GM18517 (cell line): ENCODE data around the gene FCHSD2.
"Not testable (repeated sequence)": the region's sequence is repeated elsewhere in the genome, so short reads cannot be mapped to it uniquely, and the experiment has no call there.

Source experiments
- ATAC-seq: cut with Tn5 transposase; IDR thresholded peaks from one replicate; pipeline ENCODE4 v1.9.1; 2021; ENCODE audit warnings: mild to moderate bottlenecking, moderate library complexity; ENCODE audit not compliant: unreplicated experiment

FCHSD2 gene

DNA sequence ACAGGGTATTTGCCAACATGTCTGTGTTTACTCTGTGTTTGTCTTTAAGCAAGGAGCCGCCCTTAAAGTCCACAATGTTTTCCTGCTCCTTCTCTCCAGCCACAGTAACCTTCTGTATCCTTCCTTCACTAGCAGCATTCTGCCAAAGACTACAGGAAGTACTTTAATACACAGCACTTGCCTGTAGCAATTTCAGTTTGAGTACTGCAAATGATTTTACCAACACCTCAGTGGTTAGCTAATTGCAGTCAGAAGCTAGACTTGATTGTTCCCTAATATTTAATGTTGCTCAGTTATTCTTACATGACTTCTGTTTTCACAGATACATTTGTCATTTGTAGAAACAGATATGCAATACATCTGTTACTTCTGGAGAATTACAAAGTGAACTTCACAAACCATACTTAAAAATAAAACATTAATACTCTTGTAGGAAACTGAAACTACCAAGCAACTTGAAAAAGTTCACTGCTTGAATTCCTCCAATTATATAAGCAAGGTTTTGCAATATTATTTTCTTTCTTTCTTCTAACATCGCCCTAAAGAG lies 69.1 kb downstream of the FCHSD2 start:
- ATAC-seq, result peak; percentile 60

DNA sequence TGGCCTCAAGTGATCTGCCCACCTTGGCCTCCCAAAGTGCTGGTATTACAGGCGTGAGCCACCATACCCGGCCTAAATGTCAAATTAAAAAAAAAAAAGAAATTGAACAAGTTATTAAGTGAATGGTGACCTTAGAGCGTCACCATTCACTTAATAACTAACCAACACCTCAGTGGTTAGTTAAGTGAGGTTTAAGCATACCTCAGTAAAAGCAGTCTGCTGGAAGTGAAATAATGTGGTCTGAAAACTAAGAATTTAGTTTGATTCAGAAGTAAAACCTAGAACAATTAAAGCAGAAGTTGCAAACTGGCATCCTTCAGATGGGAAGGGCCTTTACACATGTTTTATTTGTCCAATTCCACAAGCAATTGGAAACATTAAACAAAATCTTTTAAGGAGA lies 71.5 kb downstream of the FCHSD2 start:
- ATAC-seq, result no peak

DNA sequence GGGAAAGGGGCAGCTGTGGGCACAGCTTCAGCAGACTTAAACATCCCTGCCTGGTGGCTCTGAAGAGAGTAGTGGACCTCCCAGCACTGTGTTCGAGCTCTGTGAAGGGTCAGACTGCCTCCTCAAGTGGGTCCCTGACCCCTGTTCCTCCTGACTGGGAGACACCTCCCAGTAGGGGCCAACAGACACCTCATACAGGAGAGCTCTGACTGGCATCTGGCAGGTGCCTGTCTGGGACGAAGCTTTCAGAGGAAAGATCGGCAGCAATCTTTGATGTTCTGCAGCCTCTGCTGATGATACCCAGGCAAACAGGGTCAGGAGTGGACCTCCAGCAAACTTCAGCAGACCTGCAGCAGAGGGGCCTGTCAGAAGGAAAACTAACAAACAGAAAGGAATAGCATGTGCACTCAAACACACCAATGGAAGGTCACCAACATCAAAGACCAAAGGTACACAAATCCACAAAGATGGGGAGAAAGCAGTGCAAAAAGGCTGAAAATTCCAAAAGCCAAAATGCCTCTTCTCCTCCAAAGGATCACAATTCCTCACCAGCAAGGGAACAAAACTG lies 80.2 kb downstream of the FCHSD2 start:
- ATAC-seq, result not testable (repeated sequence)

DNA sequence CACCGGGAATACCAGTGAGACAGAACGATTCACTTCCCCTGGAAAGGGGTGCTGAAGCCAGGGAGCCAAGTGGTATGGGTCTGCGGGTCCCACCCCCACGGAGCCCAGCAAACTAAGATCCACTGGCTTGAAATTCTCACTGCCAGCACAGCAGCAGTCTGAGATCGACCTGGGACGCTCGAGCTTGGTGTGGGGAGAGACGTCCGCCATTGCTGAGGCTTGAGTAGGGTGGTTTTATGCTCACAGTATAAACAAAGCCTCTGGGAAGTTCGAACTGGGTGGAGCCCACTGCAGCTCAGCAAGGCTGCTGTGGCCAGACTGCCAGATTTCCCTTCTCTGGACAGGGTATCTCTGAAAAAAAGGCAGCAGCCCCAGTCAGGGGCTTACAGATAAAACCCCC lies 80.7 kb downstream of the FCHSD2 start:
- not testable (repeated sequence) for ATAC-seq

DNA sequence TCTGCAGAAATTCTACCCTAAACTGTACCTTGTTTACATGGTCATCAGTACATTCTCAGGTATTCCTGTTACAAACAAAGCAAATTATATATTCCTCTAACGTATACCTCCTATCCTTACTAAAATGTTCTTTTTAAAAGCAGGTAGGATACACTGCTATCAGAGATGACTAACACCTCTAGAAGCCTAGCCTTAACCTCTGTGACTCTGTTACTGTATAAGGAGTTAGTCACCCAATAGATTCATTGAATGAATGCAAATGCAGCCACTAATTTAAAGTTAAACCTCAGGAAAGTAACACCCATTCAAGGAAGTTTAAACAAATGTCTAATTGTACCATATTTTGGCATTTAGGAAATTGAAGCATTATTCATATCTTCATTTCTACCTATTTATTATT lies 82.2 kb downstream of the FCHSD2 start:
- ATAC-seq, result no peak

DNA sequence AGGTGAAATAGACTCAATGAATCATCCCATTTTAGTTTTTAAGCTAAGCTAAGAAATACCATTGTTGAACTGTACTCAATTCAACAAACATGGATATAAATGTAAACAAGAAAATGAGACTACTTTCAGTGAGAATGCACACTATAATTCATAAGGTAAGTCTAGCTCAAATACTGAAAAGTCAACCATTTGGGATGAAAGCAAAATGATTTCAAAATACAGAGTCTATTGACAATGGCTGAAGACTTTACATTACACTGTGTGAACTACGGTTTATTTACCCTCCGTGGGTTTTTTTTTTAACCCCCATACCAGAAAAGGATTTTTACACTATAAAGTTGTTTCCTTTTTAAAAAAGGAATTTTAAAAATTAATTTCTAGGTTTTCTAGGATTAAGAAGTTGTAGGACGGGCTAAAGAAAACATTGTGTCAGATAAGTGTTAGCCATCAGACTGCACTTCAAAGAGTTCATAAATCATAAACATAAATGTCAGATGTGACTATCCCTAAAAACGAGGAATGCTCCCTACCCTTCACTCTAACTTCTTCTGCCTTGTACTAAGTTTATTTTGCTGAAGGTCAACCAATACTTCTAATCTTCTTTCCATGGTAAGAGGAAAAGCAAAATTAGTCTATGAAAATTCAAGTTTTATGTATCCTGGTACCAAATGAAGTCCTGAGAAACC lies 83.0 kb downstream of the FCHSD2 start:
- no peak for ATAC-seq

DNA sequence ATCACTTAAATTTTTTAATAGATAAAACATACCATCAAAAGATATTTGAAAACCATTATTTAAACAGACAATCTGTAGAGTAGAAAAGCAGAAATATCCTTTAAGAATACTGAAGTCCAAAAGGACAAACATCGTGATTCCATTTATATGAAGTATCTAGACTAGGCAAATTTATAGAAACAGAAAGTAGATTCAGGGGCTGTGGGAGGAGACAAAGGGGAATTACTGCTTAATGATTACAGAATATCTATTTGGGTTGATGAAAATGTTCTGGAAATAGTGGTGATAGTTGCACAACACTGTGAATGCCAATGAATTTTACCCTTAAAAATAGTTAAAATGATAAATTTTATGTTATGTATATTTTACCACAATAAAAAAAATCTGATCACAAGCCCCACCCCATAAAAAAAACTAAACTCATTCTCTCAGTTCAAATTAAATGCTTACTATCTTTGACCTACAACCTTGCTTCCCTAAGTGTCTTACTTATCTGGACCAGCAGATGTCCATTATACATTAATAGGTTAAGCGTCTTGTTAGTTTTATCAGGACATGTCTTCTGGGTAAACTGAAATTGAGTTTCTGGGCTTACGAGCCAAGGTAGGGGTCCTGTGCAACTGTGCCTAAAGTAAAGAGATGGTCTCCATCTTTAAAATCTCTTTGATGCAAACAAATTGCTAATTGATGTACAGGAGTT lies 86.3 kb downstream of the FCHSD2 start:
- ATAC-seq, result no peak

DNA sequence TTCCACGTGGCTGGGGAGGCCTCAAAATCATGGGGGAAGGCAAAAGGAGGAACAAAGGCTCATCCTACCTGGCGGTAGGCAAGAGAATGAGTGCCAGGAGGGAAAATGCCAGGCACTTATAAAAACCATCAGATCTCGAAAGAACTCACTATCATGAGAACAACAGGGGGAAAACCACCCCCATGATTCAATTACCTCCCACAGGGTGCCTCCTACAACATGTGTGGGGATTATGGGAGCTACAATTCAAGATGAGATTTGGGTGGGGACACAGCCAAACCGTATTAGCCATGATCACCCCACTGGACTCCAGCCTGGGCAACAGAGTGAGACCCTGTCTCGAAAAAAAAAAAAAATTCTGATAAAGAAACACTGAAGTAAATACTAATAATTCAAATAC lies 87.1 kb downstream of the FCHSD2 start:
- no peak for ATAC-seq

DNA sequence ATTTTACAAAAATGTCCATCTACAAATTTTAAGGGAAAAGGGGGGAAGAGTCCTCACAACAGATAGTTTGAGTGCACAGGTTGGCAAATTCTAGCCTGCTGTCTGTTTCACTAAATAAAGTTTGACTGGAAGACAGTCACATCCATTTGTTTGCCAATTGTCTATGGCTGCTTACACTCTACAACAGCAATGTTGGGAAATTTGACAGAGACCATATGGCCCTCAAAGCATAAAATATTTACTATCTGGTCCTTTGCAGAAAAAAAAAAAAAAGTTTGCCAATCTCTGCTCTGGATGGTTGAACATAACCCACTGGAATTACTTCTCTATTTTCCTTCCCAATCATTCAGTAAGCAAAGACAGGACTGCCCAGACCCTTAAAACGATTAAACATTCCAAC lies 88.2 kb downstream of the FCHSD2 start:
- ATAC-seq, result no peak

DNA sequence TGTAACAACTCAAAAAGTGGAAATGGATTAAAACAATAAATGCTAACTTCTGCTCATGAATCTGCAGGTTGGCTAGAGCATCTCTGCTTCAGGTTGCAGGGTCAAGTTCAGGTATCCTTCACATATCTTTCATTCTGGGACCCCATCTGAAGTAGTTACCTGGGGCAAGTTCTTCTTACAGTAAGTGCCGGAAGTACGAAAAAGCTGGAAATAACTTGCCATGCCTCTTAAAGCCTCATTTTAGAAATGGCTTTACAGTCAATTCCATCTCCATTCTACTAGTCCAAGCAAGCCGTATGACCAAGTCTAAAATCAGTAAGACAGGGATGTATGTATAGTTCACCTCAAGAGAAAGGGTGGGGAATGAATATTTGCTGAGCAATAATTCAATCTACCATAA lies 93.7 kb downstream of the FCHSD2 start:
- ATAC-seq, result peak; percentile 1

DNA sequence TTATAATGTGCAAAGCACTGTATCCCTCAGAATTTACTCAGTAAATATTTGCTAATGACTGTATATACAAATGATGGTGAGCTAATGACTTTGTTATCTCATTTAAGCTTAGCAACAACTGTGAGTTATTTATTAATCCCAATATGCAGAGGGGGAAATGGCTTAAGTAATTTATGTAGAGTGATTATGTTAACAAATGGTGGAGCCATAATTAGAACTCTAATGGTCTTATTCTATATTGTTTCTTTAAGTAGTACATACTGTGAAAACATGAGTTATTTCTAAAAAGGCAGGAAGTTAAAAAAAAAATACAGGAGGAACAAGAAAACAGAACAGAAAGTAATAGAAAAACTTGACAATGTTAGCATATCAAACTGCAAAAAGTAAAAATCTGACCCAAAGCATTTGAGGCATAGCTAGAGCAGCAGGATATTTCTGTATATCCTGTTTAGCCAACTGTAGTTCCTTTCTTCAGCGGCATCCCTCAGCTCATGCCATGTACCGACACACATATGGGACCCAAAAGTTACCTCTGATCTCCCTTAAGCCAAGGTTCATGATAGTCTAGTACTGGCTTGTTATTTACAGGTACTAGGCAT lies 94.2 kb downstream of the FCHSD2 start:
- ATAC-seq, result peak; percentile 77

DNA sequence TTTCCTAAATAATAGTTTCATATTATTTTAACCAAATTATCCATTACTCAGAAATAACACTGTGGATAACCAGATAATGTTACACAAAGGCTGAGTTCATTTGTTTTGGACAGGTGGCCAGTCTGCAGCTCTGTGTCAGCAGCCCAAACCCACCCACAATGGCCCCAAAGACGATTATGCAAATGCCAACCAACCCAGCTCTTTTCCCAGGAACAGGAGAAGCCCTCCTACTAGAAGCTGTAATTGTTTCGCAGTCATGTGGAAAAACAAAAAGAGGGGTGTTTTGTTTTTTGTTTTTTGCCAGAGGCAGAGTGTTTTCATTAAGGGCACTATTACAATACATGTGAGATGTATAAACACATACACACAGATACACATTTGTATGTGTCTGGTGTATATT lies 102.1 kb downstream of the FCHSD2 start:
- no peak for ATAC-seq

DNA sequence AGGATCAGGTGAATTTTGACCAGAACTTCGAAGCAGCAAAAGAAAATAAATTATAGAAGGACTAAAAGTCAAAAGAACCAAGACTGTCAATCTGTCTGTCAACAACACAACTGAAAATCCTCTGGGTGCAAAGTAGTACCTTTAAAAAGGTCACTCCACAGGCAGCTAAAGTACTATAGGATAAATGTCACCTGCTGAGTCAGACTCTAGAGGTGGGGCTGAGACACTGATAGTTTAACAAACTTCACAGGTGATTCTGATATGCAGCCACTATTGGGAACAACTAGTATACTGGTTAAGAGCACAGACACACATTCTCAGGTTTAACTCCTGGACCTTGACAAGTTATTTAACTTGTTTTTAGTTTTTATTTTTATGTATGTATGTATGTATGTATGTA lies 107.3 kb downstream of the FCHSD2 start:
- ATAC-seq, result no peak

DNA sequence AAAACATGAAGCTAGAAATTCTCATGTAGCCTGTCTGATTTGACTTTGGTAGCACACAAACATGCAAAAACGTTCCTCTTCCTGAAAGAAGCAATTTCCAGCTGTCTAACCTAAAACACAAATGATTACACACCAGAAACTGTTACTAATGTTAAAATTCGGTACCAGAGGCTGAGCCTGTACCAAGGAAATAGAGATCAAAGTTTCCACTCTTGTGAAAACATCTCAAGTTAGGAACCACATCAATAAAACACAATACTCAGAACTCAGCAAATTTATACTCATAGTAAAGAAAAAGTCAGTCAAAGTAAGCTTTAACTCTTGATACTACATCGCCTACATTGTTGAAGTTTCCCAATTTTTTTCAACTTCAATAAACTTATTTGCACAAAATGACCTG lies 107.8 kb downstream of the FCHSD2 start:
- no peak for ATAC-seq

DNA sequence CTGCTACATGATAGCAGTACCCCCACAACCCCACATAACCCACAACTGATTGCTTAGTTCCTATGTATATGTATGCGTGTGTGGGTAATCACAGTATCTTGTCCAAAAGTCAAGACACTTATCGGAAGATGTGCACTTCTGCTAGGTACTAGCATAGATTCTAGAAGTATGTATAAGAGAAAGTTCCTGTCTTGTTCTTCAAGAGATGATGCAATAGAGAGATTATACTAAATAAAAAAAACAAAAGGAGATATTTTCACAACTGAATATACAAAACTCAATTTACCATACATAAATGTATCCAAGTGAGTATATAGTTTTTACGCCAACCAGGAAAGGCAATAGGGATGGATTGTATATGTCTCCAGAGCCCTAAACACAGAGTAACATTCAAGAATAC lies 112.0 kb downstream of the FCHSD2 start:
- no peak for ATAC-seq

DNA sequence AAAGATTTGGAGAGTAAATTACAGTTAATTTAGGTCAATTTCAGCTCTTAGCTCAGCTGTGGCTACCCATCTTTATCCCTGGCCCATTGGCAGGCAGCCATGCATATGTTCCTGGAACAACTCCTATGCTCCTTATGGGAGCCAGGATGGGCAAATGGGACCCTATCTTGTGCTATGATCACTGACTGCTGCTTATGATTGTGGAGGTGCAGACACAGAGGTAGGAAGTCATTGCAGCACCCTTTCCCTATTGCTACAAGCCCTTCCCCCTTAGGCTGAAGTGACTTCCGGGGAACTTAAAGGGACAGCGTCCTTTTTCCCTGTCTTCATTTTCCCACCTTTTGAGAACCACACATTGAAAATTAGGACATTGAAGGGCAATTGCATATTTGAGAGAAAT lies 112.7 kb downstream of the FCHSD2 start:
- no peak for ATAC-seq

DNA sequence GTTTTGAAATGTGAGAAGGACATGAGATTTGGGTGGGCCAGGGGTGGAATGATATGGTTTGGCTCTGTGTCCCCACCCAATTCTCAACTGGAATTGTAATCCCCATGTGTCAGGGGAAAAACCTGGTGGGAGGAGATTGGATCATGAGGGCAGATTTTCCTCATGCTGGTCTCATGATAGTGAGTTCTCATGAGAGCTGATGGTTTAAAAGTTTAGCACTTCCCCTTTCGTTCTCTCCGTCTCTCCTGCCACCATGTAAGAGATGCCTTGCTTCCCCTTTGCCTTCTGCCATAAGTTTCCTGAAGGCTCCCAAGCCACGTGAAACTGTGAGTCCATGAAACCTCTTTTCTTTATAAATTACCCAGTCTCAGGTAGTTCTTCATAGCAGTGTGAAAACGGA lies 113.5 kb downstream of the FCHSD2 start:
- ATAC-seq, result no peak

DNA sequence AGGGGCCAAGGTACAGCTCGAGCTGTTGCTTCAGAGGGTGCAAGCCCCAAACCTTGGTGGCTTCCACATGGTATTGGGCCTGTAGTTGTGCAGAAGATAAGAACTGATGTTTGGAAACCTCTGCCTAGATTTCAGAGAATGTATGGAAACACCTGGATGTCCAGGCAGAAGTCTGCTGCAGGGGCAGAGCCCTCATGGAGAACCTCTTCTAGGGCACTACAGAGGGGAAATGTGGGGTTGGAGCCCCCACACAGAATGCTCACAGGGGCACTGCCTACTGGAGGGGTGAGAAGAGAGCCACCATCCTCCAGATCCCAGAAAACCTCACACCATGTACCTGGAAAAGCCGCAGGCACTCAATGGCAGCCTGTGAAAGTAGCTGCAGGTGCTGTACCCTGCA lies 114.3 kb downstream of the FCHSD2 start:
- ATAC-seq, result not testable (repeated sequence)

DNA sequence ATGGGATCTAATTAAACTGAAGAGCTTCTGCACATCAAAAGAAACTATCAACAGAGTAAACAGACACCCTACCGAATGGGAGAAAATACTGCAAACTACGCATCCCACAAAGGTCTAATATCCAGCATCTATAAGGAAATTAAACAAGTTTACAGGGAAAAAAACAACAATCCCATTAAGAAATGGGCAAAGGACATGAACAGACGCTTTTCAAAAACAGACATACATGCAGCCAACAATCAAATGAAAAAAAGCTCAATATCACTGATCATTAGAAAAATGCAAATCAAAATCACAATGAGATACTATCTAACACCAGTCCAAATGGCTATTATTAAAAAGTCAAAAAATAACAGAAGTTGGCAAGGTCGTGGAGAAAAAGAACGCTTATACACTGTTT lies 117.5 kb downstream of the FCHSD2 start:
- no peak for ATAC-seq

DNA sequence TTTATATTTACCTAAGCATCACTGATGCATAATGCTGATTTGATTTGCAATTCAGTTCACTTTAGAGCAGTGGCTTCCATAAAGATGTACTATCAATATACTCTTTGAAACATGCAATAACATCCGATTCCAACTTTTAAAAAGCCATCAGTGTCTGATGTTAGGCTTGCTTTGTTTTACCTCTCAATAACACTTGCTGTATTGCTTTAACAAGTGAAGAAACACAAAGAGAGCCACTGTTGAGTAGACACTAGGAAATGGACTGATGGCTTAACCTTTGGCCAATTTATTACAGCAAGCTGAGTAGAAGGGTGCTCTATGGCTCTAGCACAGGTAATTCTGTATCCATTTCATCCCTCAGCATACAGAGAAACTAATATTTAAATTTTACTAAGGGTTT lies 122.1 kb downstream of the FCHSD2 start:
- ATAC-seq, result no peak

DNA sequence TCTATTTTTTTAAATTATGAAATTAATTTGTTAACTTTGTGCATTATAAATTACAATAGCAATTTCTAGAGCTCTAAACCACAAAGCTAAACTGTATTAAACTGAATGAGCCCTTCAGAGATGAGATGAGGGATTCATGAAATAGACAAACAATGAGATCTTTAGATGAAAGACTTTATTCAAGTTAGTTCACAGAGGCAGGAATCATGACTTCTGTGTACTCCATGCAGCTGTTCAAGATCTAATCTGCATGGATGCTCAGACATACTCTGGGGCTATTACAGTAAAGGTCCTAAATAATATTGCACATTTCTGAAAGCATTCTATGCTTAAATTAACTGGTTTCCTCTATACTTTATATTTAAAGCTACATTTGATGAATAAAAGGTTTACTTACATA lies 122.7 kb downstream of the FCHSD2 start:
- ATAC-seq, result no peak

DNA sequence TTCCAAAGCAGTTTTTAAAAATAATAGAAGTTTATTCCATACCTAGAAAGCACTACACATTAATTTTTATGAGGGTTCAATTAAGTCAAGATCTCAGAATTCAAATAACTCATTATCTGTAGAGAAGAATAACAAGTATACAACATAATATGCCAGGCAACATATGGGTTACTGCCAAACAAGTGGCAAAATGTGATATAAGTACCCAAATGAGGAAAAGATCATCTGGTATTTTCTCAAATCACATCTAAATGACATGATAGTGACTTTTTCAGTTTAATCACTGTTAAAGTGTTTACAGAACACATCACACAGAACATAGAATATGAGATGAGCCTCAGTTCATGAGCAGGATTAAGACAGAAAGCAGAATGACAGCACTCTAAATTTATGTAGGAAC lies 123.3 kb downstream of the FCHSD2 start:
- no peak for ATAC-seq
